NB4 (cell line): Measurements from ENCODE around the gene C20orf204.

Source experiments
- CTCF ChIP-seq: IDR thresholded peaks from one replicate; pipeline ENCODE4 v1.5.1; 2012; ENCODE audit warnings: low read depth, low read length
- MAX ChIP-seq: IDR thresholded peaks from 2 replicates; pipeline ENCODE4 v1.6.1; 2011; ENCODE audit warnings: low read depth, low read length
- MYC ChIP-seq: IDR thresholded peaks from 2 replicates; pipeline ENCODE4 v1.6.1; 2011; ENCODE audit warnings: low read depth, low read length
- POLR2A ChIP-seq: IDR thresholded peaks from 2 replicates; pipeline ENCODE4 v1.6.1; 2011; ENCODE audit warnings: mild to moderate bottlenecking; ENCODE audit not compliant: insufficient read length; ENCODE audit errors: extremely low read depth

- TF ChIP-seq CTCF, result no peak
- TF ChIP-seq POLR2A, result no peak
- no peak for TF ChIP-seq MAX
- TF ChIP-seq MYC, result no peak
Measured at GRCh38 chr20:64011366-64011779, 24.6 kb upstream of the C20orf204 start.
